ENCODE data around the gene DENND4B.

DENND4B gene, protein sequence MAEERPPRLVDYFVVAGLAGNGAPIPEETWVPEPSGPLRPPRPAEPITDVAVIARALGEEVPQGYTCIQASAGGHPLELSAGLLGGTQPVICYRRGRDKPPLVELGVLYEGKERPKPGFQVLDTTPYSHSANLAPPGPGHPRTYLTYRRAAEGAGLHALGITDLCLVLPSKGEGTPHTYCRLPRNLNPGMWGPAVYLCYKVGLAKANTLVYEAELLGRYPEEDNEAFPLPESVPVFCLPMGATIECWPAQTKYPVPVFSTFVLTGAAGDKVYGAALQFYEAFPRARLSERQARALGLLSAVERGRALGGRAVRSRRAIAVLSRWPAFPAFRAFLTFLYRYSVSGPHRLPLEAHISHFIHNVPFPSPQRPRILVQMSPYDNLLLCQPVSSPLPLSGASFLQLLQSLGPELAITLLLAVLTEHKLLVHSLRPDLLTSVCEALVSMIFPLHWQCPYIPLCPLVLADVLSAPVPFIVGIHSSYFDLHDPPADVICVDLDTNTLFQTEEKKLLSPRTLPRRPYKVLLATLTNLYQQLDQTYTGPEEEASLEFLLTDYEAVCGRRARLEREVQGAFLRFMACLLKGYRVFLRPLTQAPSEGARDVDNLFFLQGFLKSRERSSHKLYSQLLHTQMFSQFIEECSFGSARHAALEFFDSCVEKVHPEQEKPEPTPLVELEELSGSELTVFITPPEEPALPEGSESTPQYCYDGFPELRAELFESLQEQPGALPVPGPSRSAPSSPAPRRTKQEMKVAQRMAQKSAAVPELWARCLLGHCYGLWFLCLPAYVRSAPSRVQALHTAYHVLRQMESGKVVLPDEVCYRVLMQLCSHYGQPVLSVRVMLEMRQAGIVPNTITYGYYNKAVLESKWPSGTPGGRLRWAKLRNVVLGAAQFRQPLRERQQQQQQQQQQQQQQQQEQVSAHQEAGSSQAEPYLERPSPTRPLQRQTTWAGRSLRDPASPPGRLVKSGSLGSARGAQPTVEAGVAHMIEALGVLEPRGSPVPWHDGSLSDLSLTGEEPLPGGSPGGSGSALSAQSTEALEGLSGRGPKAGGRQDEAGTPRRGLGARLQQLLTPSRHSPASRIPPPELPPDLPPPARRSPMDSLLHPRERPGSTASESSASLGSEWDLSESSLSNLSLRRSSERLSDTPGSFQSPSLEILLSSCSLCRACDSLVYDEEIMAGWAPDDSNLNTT (N-terminal part only)

DNA sequence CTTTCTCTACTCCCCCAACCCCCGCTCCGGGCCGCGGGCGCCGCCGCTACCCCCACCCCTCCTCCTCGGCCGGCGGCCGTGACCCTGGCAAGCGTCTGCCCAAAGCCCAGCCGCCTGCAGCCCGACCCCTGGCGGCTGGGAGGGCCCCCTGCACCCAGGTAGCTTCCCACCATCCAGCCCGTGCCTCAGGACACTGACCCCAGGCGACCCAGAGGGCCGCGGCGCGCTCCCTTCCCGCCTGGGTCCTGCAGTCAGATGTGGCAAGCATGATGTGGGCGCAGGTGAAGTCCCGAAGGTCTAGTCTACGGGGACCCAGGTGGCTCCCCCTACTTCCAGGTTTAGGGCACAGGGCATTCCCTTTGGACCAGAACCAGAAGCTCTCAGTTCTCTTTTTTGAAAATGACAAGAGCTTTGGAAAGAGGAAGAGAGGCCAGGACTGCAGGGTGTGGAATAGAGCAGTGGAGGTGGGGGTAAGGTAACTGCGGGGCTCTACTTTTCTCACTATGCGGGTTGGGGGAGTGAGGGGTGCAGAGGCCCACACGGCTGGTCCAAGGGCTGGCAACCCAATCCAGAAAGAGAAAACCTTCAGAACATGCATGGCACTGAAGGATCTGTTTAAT lies at the start of gene DENND4B:
TSS of gene DENND4B (minus strand) at position 97 of the 620 bp plus-strand sequence. CDS start 2,344 bp downstream, outside the sequence.
- Histone ChIP-seq H3K27me3 (ENCODE audit: insufficient read depth, poor library complexity, severe bottlenecking) (no peaks in the 10 kb centered on the region), H3K4me1 (ENCODE audit: insufficient read depth, poor library complexity, severe bottlenecking) (no peaks in the 10 kb centered on the region), H3K4me3 (ENCODE audit: severe bottlenecking) (peak within 1 kb of the TSS; percentile 77), H3K27ac (ENCODE audit: poor library complexity, severe bottlenecking) (peak within 1 kb of the TSS; percentile 76), H3K9me3 (ENCODE audit: severe bottlenecking) (no peaks in the 10 kb centered on the region), H3K36me3 (ENCODE audit: low read depth) (peaks cover 48% of the 10 kb centered on the region)
- peak; percentile 98 for TF ChIP-seq CTCF (IDR thresholded peaks at IDR 0.05; ENCODE audit: poor library complexity, severe bottlenecking)
- ATAC-seq (ENCODE audit: low read depth) (peak; percentile 91), DNase-seq (ENCODE audit: low spot score) (no peak)

- no peak overlapping the region for H3K4me3 ChIP-seq (ENCODE audit: severe bottlenecking)
- DNase-seq (ENCODE audit: low spot score) = no peak
- no peak for TF ChIP-seq CTCF (IDR thresholded peaks at IDR 0.05; ENCODE audit: poor library complexity, severe bottlenecking)
- H3K9me3 ChIP-seq (ENCODE audit: severe bottlenecking) = no peaks in the 10 kb centered on the region
- no peaks in the 10 kb centered on the region for H3K27me3 ChIP-seq (ENCODE audit: insufficient read depth, poor library complexity, severe bottlenecking)
- H3K4me1 ChIP-seq (ENCODE audit: insufficient read depth, poor library complexity, severe bottlenecking) = peaks cover 6% of the 10 kb centered on the region
- H3K36me3 ChIP-seq (ENCODE audit: low read depth) = peaks cover 46% of the 10 kb centered on the region
- no peak for ATAC-seq (ENCODE audit: low read depth)
- no peak overlapping the region for H3K27ac ChIP-seq (ENCODE audit: poor library complexity, severe bottlenecking)
These were observed 49.1 kb upstream of the DENND4B start for GRCh38 chr1:153995640-153996039.

GRCh38 chr1:153995202-153995601 lies 48.7 kb upstream of the DENND4B start:
- no peak for DNase-seq (ENCODE audit: low spot score)
- Histone ChIP-seq H3K36me3 (ENCODE audit: low read depth) (peaks cover 46% of the 10 kb centered on the region), H3K27me3 (ENCODE audit: insufficient read depth, poor library complexity, severe bottlenecking) (no peaks in the 10 kb centered on the region), H3K9me3 (ENCODE audit: severe bottlenecking) (no peaks in the 10 kb centered on the region), H3K4me3 (ENCODE audit: severe bottlenecking) (no peak overlapping the region), H3K27ac (ENCODE audit: poor library complexity, severe bottlenecking) (no peak overlapping the region), H3K4me1 (ENCODE audit: insufficient read depth, poor library complexity, severe bottlenecking) (peaks cover 8% of the 10 kb centered on the region)
- ATAC-seq (ENCODE audit: low read depth) = no peak
- no peak for TF ChIP-seq CTCF (IDR thresholded peaks at IDR 0.05; ENCODE audit: poor library complexity, severe bottlenecking)

GRCh38 chr1:153991806-153992205 lies 45.3 kb upstream of the DENND4B start:
- ATAC-seq (ENCODE audit: low read depth) (no peak), DNase-seq (ENCODE audit: low spot score) (no peak)
- peak overlapping the region; percentile 74 for H3K27ac ChIP-seq (ENCODE audit: poor library complexity, severe bottlenecking)
- H3K36me3 ChIP-seq (ENCODE audit: low read depth) = peaks cover 46% of the 10 kb centered on the region
- peak overlapping the region; percentile 84 for H3K4me3 ChIP-seq (ENCODE audit: severe bottlenecking)
- no peaks in the 10 kb centered on the region for H3K27me3 ChIP-seq (ENCODE audit: insufficient read depth, poor library complexity, severe bottlenecking)
- TF ChIP-seq CTCF (IDR thresholded peaks at IDR 0.05; ENCODE audit: poor library complexity, severe bottlenecking) = no peak
- no peaks in the 10 kb centered on the region for H3K9me3 ChIP-seq (ENCODE audit: severe bottlenecking)
- H3K4me1 ChIP-seq (ENCODE audit: insufficient read depth, poor library complexity, severe bottlenecking) = peaks cover 14% of the 10 kb centered on the region
